Psoas muscle (tissue), 8 donors: ENCODE results near the gene MPI. TPM values are rescaled to one million over a fixed set of nuclear protein-coding genes. Genes with fewer than 3 reads are reported as not detected.

Experiments
- ATAC-seq, 4 donors: fragments of 200-7000 bp; cut with Tn5 transposase; one replicate each; pipeline ENCODE4 v1.9.1; 2020; ENCODE audit warnings: moderate library complexity in 3 of 4, mild to moderate bottlenecking in 2 of 4
- DNase-seq, 2 donors: peaks; one replicate each; pipeline ENCODE4 v3.0.0-alpha.2; 2020
- H3K27ac ChIP-seq: fragments of 200-600 bp; one replicate; pipeline ENCODE4 v1.8.0; 2022
- H3K27me3 ChIP-seq, 3 donors: fragments of 200-600 bp in 1 of 3; one replicate each; pipeline versions ENCODE4 v1.6.1 to v1.8.0; 2013 to 2022; ENCODE audit warnings: low read length in 2 of 3, mild to moderate bottlenecking in 2 of 3, moderate library complexity in 1 of 3; ENCODE audit not compliant: insufficient read depth in 3 of 3
- H3K36me3 ChIP-seq, 2 donors: fragments of 200-600 bp in 1 of 2; one replicate each; pipeline versions ENCODE4 v1.6.1 to v1.8.0; 2013 to 2022; ENCODE audit warnings: low read depth in 1 of 2, mild to moderate bottlenecking in 1 of 2, moderate library complexity in 1 of 2; ENCODE audit not compliant: insufficient read depth in 1 of 2
- H3K4me1 ChIP-seq: fragments of 200-600 bp; one replicate; pipeline ENCODE4 v1.8.0; 2022
- H3K4me3 ChIP-seq: fragments of 200-600 bp; one replicate; pipeline ENCODE4 v1.8.0; 2022; ENCODE audit warnings: mild to moderate bottlenecking
- H3K9me3 ChIP-seq: fragments of 200-600 bp; one replicate; pipeline ENCODE4 v1.8.0; 2022
- WGBS, 3 donors: extraction: QIAGEN DNeasy Blood & Tissue Kit; methylation state at CpG; one replicate each; pipeline versions ENCODE4 v1.1.6 to v1.1.7; 2013; 5-methylcytosine and 5-hydroxymethylcytosine counted together
- intact Hi-C, 2 donors: fragments of 100-400 bp; cut with DNase I; formaldehyde crosslinking; loops; one replicate each; pipeline versions ENCODE4 v1.11.0 to v1.14.2; 2022
- polyA plus RNA-seq, 3 donors: library from polyadenylated mRNA; stranded (reverse); fragments of 200-250 nt; gene quantifications; one replicate each; pipeline ENCODE4 v1.2.3, GENCODE V29; 2013
- total RNA-seq, 4 donors: library from RNA; stranded (reverse); fragmentation: NEBNext Ultra II Directional in 2 of 4; extraction: Animal tissue kit (Norgen Biotek cat#: 25700) in 2 of 4; gene quantifications; one replicate each; pipeline versions ENCODE4 v1.2.1 to v1.2.4, GENCODE V29; 2021 to 2023
- TF ChIP-seq, protein P1 (sequence below): fragments of 200-600 bp; IDR thresholded peaks from one replicate; pipeline ENCODE4 v1.8.0; 2022; ENCODE audit warnings: antibody characterized with exemption
- donor health status: healthy with polysubstance abuse.
- donor health status: DM: no; HTN: no; CAD: no; lungs with moderate emphysema.
- donor health status: Bipolar disorder and iron deficiency.
- donor health status: healthy.
- donor health status: DM: yes; HTN: yes; CAD: no.
- donor health status: DM: no; HTN: no; CAD: no.
- donor health status: DM: no; HTN: no; CAD: no.
- donor health status: DM: yes; HTN: yes; CAD: no.

The MPI gene
- total and polyA plus RNA-seq, 7 donors = 26.4 to 61.2 (median 42.1) TPM

DNA sequence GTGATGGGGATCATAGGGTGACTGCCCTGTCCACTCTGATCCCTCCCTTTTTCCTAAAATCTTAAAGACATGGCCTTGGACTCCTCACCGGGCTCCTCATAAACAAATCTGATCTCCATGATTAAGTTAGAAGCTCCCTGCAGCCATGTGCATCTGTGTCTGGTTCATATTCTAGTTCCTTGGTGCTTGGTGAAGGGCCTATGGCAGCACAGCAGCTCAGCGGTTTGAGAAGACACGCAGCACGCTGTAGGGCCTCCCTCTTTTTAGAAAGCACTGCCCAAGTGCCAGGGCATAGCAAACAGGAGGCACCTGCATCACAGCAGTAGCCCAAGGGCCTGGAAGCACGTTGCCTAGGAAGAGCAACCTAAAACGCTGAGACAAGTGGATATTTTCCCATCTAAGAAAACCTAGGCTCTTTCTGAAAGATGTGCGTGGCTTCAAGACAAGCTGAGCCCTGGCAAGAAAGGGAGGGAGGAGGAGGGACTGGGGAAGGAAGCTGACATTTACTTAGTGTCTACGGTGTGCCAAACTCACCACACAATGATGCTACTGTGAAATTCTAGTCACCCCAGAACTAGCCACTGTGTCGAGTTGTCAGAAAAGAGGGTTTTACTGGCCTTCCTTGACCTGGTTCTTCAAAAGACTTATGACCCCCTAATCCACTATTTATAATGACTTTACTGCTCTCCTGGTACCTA lies 32.0 kb upstream of the MPI start:
- DNase-seq = no peak
- no peak for ATAC-seq
- peaks cover 42% of the 10 kb centered on the region for H3K4me1 ChIP-seq
- H3K36me3 ChIP-seq = peaks cover 0 to 17% of the 10 kb centered on the region in 2 donors
- H3K27ac ChIP-seq = peak overlapping the region; percentile 53
- H3K9me3 ChIP-seq = no peaks in the 10 kb centered on the region
- H3K4me3 ChIP-seq = no peak overlapping the region
- intact Hi-C loops = loop anchor here in 1 of 2 donors (5.0 kb wide), 1 partner anchor 44 kb away; no protein-coding TSS in a partner anchor
- TF ChIP-seq, protein P1, sequence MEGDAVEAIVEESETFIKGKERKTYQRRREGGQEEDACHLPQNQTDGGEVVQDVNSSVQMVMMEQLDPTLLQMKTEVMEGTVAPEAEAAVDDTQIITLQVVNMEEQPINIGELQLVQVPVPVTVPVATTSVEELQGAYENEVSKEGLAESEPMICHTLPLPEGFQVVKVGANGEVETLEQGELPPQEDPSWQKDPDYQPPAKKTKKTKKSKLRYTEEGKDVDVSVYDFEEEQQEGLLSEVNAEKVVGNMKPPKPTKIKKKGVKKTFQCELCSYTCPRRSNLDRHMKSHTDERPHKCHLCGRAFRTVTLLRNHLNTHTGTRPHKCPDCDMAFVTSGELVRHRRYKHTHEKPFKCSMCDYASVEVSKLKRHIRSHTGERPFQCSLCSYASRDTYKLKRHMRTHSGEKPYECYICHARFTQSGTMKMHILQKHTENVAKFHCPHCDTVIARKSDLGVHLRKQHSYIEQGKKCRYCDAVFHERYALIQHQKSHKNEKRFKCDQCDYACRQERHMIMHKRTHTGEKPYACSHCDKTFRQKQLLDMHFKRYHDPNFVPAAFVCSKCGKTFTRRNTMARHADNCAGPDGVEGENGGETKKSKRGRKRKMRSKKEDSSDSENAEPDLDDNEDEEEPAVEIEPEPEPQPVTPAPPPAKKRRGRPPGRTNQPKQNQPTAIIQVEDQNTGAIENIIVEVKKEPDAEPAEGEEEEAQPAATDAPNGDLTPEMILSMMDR = no peak
- H3K27me3 ChIP-seq = no peaks in the 10 kb centered on the region
- WGBS, 3 donors = 53 to 70% (median 67%) methylated on average over 9 of the region's 9 CpGs

DNA sequence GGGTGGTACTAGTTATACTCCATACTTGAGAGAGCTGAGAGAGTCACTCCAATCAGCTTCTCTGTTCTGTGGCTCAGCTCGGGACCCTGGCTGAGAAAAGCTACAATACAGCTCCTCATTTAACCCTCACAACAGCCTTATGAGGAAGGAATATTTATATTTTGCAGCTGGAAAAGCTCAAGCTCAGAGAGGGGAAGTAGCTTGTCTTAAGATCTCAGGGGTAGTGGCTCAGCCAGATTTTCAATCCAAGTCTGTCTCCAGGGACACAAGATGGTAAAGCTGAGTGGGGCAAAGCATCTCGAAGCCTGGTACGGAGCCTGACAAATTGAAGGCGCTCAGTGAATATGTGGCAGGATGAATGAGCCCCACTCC lies 31.5 kb upstream of the MPI start:
- Histone ChIP-seq H3K4me1 (peaks cover 45% of the 10 kb centered on the region), H3K27ac (peak overlapping the region; percentile 69), H3K36me3 (peaks cover 0 to 11% of the 10 kb centered on the region in 2 donors), H3K4me3 (no peak overlapping the region), H3K9me3 (no peaks in the 10 kb centered on the region), H3K27me3 (no peaks in the 10 kb centered on the region)
- DNase-seq = no peak
- intact Hi-C loops = loop anchor here in 1 of 2 donors (5.0 kb wide), 1 partner anchor 44 kb away; no protein-coding TSS in a partner anchor
- TF ChIP-seq, protein P1 = no peak
- ATAC-seq = no peak
- WGBS, 3 donors = 65 to 86% (median 73%) methylated on average over 4 of the region's 4 CpGs

DNA sequence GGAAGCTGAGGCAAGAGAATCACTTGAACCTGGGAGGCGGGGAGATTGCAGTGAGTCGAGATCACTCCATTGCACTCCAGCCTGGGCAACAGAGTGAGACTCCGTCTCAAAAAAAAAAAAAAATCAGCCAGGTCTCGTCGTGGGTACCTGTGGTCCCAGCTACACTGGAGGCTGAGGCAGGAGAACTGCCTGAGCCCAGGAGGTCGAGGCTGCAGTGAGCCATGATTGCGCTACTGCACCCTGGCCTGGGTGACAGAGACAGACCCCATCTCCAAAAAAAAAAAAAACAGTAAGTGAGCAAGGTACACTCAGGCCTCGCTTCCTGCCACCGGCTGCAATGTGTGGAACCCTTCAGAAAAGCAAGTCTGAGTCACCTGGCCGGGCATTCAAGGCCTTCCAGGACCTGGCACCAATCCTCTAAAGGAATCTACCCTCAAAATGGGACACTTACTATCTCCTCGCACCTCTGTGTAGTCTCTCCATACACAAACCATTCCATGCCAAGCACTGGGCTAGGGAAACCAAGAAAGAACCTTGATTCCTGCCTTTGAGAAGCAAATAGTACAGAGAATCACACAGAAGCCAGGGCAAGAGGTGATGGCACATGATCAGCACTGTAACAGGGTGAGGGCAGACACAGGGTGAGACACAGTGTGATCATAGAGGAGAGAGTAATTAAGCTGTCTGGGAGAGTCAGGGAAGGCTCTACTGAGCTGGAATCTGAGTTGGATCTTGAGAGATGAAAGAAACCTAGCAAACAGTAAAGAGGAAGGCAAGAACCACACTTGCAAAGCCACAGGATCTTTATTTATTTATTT lies 26.4 kb upstream of the MPI start:
- H3K4me1 ChIP-seq = peaks cover 50% of the 10 kb centered on the region
- ATAC-seq = peak; percentile 37 to 64 (median 58)
- intact Hi-C loops = no loop called here
- no peak overlapping the region for H3K4me3 ChIP-seq
- peak overlapping the region; percentile 53 for H3K27ac ChIP-seq
- H3K27me3 ChIP-seq = no peaks in the 10 kb centered on the region
- DNase-seq = no peak
- no peaks in the 10 kb centered on the region for H3K9me3 ChIP-seq
- 79 to 84% (median 82%) methylated on average over 11 of the region's 11 CpGs for WGBS, 3 donors
- TF ChIP-seq, protein P1 = no peak
- peaks cover 0 to 5% of the 10 kb centered on the region in 2 donors for H3K36me3 ChIP-seq

DNA sequence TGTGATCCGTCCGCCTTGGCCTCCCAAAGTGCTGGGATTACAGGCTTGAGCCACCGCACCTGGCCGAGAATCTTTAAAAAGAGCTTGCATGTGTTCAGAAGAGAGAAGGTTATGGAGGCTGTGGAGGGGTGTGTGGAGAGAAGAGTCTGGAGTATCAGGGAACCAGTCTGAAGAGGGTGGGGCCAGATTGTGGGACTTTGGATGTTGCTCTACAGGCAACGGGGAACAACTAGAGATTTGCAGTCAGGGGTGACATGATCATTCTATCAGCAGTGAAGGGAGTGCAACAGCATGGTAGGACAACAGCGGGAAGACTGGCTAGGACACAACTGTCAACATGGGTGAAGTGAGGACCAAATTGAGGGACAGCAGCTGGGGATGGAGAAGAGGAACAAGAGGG lies 25.5 kb upstream of the MPI start:
- Histone ChIP-seq H3K36me3 (peaks cover 0 to 5% of the 10 kb centered on the region in 2 donors), H3K4me1 (peaks cover 55% of the 10 kb centered on the region), H3K27ac (no peak overlapping the region), H3K9me3 (no peaks in the 10 kb centered on the region), H3K4me3 (no peak overlapping the region), H3K27me3 (no peaks in the 10 kb centered on the region)
- intact Hi-C loops = no loop called here
- TF ChIP-seq, protein P1 = no peak
- DNase-seq = no peak
- ATAC-seq = no peak
- WGBS, 3 donors = 78 to 87% (median 81%) methylated on average over 6 of the region's 6 CpGs
